GM12875 (cell line): Measurements from ENCODE around the gene TNK1.

Experiments used
- H3K4me3 ChIP-seq: one replicate; pipeline ENCODE4 v1.5.1; 2011; ENCODE audit warnings: low read depth, low read length, control low read depth
- TF ChIP-seq, protein P1 (sequence below): IDR thresholded peaks from 2 replicates; pipeline ENCODE4 v1.5.1; 2011; ENCODE audit warnings: low read depth, mild to moderate bottlenecking, control low read depth, inconsistent platforms, low read length, moderate library complexity, borderline replicate concordance; ENCODE audit not compliant: insufficient read depth

The TNK1 gene

GRCh38 chr17:7352503-7352889 is 28.4 kb upstream of the TNK1 start:
- peak overlapping the region; percentile 57 for H3K4me3 ChIP-seq
- TF ChIP-seq, protein P1, sequence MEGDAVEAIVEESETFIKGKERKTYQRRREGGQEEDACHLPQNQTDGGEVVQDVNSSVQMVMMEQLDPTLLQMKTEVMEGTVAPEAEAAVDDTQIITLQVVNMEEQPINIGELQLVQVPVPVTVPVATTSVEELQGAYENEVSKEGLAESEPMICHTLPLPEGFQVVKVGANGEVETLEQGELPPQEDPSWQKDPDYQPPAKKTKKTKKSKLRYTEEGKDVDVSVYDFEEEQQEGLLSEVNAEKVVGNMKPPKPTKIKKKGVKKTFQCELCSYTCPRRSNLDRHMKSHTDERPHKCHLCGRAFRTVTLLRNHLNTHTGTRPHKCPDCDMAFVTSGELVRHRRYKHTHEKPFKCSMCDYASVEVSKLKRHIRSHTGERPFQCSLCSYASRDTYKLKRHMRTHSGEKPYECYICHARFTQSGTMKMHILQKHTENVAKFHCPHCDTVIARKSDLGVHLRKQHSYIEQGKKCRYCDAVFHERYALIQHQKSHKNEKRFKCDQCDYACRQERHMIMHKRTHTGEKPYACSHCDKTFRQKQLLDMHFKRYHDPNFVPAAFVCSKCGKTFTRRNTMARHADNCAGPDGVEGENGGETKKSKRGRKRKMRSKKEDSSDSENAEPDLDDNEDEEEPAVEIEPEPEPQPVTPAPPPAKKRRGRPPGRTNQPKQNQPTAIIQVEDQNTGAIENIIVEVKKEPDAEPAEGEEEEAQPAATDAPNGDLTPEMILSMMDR = peak; percentile 70

- TF ChIP-seq, protein P1 = no peak
- H3K4me3 ChIP-seq = peak overlapping the region; percentile 57
Observed at GRCh38 chr17:7352910-7353635, 27.8 kb upstream of the TNK1 start.

DNA sequence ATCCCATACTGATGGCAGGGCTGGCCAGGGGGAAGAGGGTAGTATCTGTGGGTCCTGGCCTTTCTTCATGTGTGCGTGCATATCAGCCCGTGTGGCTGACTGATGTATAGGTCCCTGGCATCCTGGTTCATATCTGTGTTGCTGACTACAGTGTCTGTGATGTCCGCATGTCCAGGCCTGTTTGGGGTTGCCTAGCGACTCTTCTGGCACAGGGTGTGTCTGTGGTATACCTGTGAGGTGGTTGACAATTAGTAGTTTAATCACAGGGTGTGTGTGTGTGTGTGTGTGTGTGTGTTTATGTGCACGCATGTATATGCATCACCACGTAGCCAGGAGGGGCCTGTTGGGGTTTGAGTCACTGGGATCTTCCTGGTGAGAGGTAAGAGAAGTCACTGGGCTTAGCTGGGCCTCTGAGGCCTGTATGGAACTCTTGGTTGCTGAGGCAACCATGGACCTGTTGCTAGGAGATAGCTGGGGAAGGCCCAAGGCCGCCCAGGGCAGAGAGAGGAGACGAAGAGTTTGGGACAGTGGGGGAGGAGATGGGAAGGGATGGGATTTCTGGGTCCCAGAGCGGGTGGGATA is 26.5 kb upstream of the TNK1 start:
- no peak overlapping the region for H3K4me3 ChIP-seq
- TF ChIP-seq, protein P1 = no peak

DNA sequence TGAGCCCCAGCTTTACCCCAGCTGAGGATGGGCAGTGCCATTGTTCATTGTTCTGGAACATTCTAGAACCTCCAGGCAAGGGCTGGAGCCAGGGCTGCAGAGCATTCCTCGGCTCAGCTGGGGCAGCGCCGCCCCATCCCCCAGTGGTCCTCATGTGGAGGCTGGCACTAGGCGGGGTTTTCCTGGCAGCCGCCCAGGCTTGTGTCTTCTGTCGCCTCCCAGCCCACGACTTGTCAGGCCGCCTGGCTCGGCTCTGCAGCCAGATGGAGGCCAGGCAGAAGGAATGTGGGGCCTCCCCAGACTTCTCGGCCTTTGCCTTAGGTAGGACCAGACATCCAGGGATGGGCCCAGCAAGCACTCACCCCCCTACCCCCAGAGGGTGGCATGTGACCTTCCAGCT is 25.8 kb upstream of the TNK1 start, which contains the start of gene TMEM95:
Gene TMEM95 (plus strand): TSS at position 104 of the 400 bp plus-strand sequence. CDS start 49 bp downstream, at position 153.
- TF ChIP-seq, protein P1 = no peak
- H3K4me3 ChIP-seq = no peak within 1 kb of the TSS

DNA sequence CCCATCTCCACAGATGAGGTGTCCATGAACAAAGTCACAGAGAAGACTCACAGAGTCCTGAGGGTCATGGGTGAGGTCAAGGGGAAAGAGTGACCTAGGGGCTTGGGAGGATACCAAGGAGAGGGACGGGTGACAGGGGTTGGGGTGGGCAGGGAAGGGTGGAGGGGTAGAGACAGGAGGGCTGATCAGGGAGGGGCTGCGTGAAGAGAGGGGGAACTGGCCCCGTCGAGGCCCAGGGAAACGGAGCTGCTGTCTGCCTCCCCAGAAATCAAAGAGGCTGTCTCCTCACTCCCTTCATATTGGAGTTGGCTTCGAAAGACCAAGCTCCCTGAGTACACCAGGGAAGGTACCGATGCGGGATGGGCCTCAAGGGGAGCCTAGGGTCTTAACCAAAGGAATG is 25.3 kb upstream of the TNK1 start:
- TF ChIP-seq, protein P1 = no peak
- no peak overlapping the region for H3K4me3 ChIP-seq

GRCh38 chr17:7356072-7356549 is 24.8 kb upstream of the TNK1 start:
- no peak overlapping the region for H3K4me3 ChIP-seq

GRCh38 chr17:7356756-7357155 is 24.1 kb upstream of the TNK1 start:
- no peak overlapping the region for H3K4me3 ChIP-seq
- TF ChIP-seq, protein P1 = no peak

More at GRCh38 chr17:7356072-7356549, 24.8 kb upstream of the TNK1 start:
- TF ChIP-seq, protein P1 = peak; percentile 95
